Activated T-helper 1 cell treated with anti-CD3 and anti-CD28 coated beads, Interleukin-2, amount 50 U/mL, for 16 hours (primary cell): ENCODE measurements around the gene LDHB.
"Not testable (repeated sequence)": the region's sequence is repeated elsewhere in the genome, so short reads cannot be mapped to it uniquely, and the experiment has no call there.

Experiments
- DNase-seq, 2 donors: peaks; one replicate each; pipeline ENCODE4 v3.0.0-alpha.2; 2020; ENCODE audit warnings: low read depth in 1 of 2, low spot score in 1 of 2

LDHB gene

GRCh38 chr12:21657326-21658077 lies at the start of gene LDHB:
LDHB (minus strand) TSS chr12:21657842; CDS start chr12:21654671, 3,171 bp downstream.
- peak; percentile 83 to 87 for DNase-seq

DNA sequence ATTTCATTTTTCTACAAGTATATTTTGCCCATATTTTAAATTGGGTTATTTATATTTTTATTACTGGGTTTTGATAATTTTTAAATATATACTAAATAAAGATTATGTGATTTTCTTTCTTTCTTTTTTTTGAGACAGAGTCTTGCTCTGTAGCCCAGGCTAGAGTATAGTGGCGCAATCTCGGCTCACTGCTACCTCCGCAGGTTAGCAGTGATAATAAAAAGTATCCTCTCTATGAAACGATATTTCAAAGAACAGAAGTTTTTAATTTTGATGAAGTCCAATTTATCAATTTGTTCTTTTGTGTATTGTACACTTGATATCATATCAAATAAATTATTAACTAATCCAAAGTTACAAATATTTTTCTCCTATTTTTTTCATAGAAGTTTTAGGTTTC lies 47.2 kb upstream of the LDHB start:
- DNase-seq: no peak

DNA sequence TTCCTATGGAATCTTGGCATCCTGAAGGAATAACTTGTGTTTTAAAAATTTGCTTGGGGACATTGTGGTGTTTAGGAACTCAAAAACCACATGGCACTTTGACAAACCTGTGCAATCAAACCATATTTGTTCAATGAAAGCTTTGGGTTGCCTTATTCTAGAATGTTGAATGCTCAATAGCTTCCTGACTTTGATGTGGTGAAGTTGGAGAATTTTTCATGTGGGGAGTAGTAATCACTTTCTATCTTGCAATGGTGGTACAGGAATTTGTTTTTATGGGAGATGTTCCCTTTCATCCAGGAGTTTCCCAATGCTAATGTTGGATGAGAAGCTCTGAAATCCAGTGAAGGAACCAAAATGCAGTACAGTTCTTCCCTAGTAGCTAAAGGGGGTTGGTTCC lies 42.2 kb upstream of the LDHB start:
- DNase-seq: no peak

DNA sequence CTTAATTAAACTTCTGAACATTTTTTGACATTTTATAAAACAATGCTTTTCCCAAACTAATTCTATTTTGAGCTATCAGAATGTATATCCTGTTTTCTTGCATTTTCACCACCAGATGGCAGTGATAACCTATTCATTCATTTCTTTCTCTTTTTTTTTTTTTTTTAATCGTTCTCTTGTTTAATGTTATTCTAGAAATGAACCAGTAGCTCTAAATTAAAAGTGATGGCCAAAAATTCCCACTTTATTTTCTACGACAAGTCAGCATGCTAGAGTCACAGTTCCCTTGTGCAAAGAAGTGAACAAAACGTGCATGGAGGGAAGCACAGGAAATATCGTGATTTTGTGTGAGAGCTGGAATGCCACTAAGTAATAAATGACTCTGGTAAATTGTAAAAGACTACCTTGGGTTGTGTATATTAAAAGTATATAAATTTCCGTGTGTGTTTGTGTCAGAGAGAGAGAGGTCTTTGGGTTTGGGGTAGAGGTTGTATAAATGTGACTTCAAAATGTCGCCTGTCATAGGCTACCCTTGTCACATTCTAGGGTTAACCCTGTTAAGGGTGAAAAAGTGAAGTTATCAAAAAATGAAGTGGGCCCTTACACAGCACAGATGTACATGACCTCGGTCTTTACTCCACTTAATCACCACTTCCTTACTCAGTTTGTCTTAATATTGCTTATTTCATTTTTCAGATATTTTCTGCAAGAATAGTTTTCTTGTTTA lies 40.4 kb upstream of the LDHB start:
- DNase-seq: no peak

GRCh38 chr12:21696625-21697024 lies 39.0 kb upstream of the LDHB start:
- no peak for DNase-seq

DNA sequence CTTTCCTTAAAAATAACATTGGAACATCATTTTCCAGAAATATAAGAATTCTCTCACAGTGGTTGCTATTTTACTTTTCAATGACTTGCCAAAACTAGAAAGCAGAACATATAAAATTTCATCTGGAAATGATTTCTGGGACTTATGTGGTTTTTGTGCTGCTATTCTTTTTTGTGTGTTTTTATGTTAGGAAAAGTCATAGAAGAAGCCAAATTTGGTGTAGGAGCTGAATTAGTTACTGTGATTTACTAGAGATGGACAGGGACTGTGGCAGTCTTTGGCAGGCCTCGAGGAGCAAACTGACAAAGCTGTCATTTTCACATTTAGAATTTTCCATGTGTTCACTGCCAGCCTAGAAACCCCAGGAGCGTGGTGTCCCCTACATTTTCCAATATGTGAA lies 38.3 kb upstream of the LDHB start:
- DNase-seq: no peak

GRCh38 chr12:21694660-21695059 lies 37.0 kb upstream of the LDHB start:
- no peak for DNase-seq

GRCh38 chr12:21691515-21691914 lies 33.9 kb upstream of the LDHB start:
- DNase-seq: no peak

- no peak for DNase-seq
Observed at GRCh38 chr12:21690704-21691368, 33.2 kb upstream of the LDHB start.

GRCh38 chr12:21683115-21683514 lies 25.5 kb upstream of the LDHB start:
- no peak for DNase-seq

GRCh38 chr12:21678959-21679358 lies 21.3 kb upstream of the LDHB start:
- no peak for DNase-seq

DNA sequence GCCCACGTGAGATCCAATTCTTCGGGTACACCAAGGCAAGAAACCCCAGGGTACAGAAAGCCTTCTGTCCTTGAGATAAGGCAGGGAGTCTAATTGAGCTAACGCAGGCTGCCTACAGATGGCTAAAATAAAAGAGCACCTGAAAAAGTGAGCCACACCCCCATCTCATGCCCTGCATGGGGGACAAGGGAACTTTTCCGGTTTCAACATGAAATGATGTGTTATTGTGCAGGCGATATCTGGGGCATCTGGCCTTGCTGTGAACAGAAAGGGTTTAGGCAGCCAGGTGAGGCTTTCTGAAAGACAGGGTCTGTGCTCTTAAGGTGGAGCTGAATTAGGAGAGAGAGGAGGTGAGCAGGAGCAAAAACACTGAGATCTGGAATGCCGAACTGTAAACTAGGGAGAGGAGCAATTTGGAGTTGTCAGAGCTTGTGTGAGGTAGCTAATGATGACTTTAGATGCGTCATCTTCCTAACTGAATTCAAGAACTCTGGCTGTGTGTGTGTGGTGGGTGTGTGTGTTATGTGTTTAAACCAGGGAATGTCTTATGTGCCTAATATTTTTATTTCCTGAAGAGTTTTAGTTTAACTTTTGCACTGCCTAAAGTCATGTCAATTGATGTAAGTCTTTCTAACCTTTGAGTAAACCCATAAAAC lies 20.1 kb upstream of the LDHB start:
- no peak for DNase-seq

GRCh38 chr12:21677204-21677603 lies 19.6 kb upstream of the LDHB start:
- no peak for DNase-seq

- no peak for DNase-seq
Observed at GRCh38 chr12:21676776-21677175, 19.1 kb upstream of the LDHB start.

GRCh38 chr12:21675641-21676040 lies 18.0 kb upstream of the LDHB start:
- no peak for DNase-seq

GRCh38 chr12:21675096-21675495 lies 17.5 kb upstream of the LDHB start:
- DNase-seq: no peak

DNA sequence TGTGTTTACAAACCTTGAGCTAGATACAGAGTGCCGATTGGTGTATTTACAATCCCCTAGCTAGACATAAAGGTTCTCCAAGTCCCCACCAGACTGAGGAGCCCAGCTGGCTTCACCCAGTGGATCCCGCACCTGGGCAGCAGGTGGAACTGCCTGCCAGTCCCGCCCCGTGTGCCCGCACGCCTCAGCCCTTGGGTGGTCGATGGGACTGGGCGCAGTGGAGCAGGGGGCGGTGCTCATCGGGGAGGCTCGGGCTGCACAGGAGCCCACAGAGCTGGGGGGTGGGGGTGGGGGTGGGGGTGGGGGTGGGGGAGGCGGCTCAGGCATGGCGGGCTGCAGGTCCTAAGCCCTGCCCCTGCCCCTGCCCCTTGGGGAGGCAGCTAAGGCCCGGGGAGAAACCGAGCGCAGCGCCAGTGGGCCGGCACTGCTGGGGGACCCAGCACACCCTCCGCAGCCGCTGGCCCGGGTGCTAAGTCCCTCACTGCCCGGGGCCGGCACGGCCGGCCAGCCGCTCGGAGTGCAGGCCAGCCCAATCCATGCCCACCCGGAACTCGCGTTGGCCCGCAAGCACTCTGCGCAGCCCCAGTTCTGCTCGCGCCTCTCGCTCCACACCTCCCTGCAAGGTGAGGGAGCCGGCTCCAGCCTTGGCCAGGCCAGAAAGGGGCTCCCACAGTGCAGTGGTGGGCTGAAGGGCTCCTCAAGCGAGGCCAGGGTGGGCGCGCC lies 16.3 kb upstream of the LDHB start:
- not testable (repeated sequence) for DNase-seq

DNA sequence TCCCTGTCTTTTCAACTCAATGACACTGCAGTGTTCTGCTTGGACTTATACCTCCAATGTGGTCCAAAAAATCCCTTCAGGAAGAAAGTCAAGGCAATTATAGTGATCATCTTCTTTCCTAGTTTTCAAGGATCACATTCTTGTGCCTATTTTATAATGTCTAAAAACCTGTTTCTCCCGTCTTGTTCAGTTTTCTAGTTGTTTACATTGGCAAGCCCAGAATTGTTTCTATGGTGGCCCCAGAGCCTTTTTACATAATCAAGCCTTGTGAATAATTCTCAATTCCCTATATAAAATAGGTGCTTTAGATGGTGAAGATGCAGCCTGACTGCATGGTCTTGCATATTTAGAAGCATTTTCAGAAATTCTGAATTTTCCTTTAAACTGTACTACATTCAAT lies 14.5 kb upstream of the LDHB start:
- DNase-seq: no peak

DNA sequence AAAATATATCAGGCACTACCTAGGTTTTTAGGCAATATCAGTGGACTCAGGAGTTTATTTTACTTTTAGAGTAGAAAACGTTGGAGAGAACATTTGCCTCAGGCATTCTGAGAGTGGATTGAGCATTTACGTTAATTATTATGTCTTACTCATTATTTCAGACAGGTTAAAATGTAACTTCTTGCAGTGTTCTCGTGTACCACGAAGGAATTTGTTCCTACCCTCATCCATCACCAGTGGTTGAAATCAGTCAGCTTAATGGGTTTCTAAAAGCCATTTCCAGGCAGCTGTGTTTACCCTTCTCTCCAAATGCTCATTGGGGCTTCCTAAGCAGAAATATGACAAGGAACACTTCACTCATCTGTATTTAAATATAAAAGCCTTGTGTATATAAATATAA lies 9.1 kb upstream of the LDHB start:
- no peak for DNase-seq

GRCh38 chr12:21665816-21666215 lies 8.2 kb upstream of the LDHB start:
- DNase-seq: no peak
